SH-SY5Y (cell line): ENCODE results near the gene CRLF2.

Source experiments
- GATA2 ChIP-seq: IDR thresholded peaks from 2 replicates; pipeline ENCODE4 v1.6.1; 2011; ENCODE audit warnings: mild to moderate bottlenecking, low read depth, low read length
- GATA3 ChIP-seq: IDR thresholded peaks from 2 replicates; pipeline ENCODE4 v1.6.1; 2011; ENCODE audit warnings: low read depth, mild to moderate bottlenecking, low read length, moderate library complexity

GRCh38 chrX:1213971-1214370 is 1.5 kb upstream of the CRLF2 start:
- no peak for TF ChIP-seq GATA2
- no peak for TF ChIP-seq GATA3
